Raji (cell line): ENCODE data around the gene MPP4.

Experiments used
- POLR2A ChIP-seq: IDR thresholded peaks from 2 replicates; pipeline ENCODE4 v1.6.1; 2011; ENCODE audit warnings: low read depth, low read length, control low read depth; ENCODE audit not compliant: insufficient read depth

Gene MPP4, protein sequence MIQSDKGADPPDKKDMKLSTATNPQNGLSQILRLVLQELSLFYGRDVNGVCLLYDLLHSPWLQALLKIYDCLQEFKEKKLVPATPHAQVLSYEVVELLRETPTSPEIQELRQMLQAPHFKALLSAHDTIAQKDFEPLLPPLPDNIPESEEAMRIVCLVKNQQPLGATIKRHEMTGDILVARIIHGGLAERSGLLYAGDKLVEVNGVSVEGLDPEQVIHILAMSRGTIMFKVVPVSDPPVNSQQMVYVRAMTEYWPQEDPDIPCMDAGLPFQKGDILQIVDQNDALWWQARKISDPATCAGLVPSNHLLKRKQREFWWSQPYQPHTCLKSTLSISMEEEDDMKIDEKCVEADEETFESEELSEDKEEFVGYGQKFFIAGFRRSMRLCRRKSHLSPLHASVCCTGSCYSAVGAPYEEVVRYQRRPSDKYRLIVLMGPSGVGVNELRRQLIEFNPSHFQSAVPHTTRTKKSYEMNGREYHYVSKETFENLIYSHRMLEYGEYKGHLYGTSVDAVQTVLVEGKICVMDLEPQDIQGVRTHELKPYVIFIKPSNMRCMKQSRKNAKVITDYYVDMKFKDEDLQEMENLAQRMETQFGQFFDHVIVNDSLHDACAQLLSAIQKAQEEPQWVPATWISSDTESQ

DNA sequence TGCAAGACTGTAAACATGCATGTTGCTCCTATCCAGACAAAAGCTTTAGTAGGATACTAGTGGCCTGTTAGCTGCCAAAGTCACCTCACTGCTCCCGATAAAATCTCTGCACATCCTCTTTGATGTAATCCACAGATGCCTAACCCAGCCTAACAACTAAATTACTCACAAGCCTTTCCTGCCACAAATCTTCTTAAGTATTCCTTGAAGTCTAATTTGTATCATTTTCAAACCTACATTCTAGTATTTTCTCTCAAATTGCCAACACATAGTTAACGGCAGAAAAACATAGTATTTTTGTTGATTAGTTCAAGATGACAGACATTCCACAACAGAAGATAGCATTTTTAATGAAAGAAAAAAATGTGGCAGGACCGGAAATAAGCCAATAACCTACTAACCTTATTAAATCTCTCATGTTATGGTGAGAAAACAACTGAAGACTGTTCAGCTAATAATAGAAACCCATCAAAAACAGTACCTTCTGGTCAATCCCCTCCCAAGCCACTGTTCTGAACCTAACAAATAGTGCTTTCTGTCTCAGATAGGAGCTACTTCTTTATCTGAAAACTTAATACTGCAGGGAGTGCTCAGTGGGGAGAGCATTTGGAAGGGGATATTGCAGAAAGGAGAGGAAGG lies at the start of gene MPP4:
MPP4 (minus strand) TSS at position 57 of the 639 bp plus-strand sequence. CDS start 4,690 bp downstream, outside the sequence.
- no peak for TF ChIP-seq POLR2A

DNA sequence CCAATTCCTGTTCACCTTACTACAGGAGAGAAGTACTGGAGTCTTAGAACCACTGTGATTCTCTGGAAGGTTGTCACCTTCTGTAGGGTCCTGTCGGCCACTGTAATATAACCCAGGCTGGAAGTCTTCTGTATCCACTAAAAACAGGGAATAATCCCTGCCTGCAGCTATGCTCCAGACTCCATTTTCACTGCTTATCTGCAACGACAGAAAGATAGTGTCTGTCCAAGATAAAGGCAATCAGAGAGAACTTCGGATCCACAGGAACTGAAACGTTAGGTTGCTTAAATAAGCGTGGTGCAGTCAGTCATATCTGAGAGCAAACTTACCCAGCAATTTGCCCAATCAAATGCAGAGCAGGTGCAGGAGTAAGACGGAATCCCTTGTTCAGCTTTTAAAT lies 48.1 kb upstream of the MPP4 start:
- no peak for TF ChIP-seq POLR2A

DNA sequence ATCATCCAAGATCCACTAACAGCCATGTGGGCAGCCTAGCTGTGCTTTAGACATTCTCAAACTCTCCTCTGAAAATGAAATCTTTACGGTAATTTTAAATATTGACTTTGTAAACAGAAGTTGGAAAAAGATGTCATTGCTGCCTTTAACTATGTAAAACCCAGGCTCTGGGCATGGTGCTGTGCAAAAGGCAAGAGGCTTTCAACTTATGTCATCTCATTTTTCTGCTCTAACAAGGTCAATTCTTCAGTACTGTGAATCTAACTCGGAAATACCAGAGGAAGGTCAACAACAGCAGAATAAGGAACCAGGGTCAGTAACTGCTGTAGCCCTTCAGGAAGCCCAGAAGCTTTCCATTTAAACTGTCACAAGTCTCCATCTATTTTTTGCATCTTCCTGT lies 37.0 kb upstream of the MPP4 start:
- TF ChIP-seq POLR2A = no peak

DNA sequence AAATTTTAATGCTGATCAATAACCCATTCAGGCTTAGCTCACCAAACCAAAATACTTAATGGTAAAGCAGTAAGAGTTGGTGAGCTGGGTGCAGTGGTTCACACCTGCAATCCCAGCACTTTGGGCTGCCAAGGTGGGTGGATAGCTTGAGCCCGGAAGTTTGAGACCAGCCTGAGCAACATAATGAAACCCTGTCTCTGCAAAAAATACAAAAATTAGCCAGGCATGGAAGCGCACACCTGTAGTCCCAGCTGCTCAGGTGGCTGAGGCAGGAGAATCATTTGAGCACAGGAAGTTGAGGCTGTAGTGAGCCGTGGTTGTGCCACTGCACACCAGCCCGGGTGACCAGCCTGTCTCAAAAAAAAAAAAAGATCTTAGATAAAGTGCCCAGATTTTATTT lies 35.7 kb upstream of the MPP4 start:
- TF ChIP-seq POLR2A = no peak

DNA sequence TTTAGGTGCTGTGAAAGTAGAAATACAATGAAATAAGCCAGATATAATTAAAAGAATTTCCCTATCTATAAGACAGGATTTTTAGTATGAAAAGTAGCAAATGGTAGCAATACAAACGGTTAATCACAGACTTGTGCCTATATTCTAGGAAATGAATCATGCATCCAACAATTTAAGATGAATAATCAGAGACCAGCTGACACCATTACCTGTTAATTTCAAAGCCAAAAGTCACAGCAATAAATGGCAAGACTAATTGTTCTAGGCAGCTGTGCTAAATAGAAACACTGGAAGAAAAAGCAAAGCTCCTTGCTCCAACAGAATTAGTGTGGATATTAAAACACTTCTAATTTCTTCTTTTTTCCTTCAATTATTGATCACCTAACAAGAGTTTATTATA lies 35.1 kb upstream of the MPP4 start:
- TF ChIP-seq POLR2A = no peak

DNA sequence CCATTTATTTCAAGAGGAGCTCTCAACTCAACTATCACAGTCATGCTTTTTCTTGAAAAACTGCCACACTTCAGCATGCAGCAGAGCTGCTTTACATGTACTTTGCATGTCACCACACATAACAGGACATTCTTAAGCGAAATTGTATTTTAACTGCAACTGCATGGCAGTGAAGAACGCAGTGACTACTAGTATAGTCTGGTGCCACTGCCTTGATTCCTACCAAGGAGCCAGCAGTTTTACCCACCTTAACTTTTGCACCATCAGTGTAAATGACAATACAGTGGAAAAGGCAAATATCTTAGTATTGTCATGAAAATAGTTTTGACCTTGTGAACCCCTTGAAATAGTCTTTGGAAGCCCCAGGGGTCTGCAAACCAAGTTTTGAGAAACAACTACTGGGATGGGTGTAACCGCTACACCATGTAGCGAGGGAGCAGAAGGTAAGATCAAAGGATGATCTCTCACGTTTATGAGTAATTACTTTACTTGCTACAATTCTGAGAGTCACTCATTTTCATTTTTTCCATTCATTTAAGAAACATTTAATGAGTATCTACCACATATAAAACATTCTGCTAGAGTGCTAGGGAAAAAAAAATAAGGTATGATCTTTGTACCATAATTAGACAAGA lies 32.3 kb upstream of the MPP4 start:
- no peak for TF ChIP-seq POLR2A

DNA sequence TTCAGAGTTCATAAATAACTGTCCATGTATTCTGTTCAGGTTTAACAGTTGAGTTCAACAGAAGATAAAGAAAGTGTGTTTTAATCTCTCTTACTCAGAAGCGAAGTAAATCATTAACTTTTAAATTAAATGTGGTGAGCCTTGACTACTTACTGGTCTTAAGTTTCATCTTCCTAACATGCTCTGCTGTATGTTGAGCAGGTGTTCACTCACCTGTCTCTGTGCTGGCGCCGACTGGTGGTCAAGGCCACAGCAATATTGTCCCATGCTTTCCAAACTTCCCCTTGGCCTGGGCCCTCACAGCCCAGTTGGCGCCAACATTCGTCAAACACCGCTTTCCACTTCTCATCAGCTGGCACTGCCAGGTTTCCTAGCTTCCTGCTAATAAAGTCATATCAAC lies 17.0 kb upstream of the MPP4 start:
- TF ChIP-seq POLR2A = no peak

DNA sequence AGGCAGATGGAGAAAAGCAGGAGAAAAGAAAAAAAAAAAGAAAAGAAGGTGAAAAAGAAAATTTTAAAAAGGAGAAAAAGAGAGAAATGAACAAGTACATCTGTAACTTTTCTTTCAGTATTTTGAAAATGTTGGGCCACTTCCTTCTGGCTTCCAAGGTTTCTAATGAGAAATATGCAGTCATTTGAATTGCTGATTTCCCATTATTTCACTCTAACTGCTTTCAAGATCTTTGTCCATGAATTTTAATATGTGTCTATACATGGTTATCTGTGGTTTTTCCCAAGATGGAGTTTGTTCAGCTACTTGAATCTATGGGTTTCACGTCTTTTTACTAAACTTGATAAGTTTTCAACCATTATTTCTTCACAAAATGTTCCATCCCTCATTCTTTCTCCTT lies 14.3 kb upstream of the MPP4 start:
- no peak for TF ChIP-seq POLR2A

DNA sequence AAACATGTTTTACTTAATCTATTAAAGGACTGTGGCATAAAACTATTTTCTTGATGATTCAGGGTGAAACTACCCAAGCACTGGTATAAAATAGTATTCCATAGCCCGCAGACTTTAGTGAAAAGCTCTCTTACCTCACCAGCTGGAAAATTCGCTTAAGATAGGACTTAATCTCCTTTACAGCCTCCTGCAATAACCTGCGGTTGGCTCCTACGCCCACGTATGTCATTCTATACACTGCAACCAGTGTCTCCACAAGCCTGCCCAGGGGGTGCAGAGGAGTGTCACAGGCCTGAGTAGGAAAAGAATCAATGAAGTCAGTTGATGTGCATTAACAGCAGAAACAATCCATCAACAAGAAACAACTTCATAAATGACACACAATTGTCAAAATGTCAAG lies 11.3 kb upstream of the MPP4 start:
- no peak for TF ChIP-seq POLR2A

DNA sequence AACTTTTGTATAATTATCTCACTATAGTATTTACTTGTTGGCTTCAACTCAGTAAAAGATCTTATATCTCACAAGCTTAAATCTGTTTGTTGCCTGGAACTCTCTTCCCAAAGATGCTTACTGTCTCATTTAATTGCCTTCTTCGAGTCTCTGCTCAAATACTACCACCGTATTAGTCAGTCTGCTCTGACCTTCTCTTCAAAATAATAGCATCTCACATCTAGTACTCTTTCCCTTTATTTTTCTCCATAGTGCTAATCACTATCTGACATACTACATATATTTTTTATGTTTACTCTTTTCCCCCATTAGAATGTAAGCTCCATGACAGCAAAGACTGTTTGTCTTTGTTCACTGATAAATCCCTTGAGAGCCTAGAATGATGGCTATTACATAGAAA lies 10.6 kb upstream of the MPP4 start:
- TF ChIP-seq POLR2A = no peak

DNA sequence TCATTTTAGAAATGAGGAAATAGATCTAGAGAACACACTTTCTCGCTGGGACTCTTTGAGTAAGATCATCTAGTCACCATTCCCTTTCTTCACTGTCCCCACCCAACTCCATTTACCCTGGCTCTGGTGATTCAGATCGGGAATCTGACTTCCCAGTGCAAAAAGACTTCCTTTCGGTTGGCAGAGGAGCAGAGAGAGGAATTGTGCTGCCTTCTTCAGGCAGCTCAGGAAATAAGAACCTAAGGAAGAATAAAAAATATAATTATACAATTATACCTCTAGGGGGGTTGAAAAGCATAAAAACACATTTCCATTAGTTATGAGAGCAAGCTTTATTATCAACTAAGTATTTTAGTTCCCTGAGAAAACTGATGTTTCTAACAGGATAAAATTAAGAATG lies 9.3 kb upstream of the MPP4 start:
- TF ChIP-seq POLR2A = no peak

DNA sequence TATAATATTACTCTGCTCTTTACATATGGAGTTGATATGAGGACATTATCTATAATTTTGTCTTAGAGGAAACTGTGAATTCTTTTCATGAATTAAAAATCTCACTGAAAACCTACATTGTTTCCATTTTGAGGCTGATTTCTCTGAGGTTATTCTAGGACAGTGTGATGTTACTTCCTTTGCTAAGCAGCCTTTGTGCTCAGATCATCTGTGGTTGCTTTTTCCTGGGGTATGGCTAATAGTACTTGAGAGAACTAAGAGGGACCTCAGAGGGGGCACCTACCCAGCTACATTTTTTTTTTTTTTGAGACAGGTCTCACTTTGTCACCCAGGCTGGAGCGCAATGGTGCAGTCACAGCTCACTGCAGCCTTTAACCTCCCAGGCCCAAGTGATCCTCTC lies 8.7 kb upstream of the MPP4 start:
- no peak for TF ChIP-seq POLR2A

DNA sequence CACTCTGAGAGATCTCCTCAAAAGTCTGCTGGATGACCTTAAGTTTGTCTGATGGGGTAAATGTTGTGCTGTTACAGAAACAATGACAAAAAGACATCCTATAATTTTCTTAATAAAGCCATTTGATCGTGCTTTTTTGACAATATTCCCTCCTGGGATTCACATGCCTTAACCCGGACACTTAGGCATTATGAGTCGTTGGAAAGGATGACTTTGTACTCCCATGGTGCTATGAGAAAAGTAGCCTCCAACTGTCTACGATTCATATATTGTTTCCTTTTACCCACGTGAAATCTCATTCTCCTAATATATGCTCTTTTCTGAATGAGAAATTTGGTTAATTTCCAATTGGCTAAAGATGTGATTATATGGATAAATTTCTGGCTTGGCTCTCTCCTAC lies 6.1 kb upstream of the MPP4 start:
- TF ChIP-seq POLR2A = no peak

DNA sequence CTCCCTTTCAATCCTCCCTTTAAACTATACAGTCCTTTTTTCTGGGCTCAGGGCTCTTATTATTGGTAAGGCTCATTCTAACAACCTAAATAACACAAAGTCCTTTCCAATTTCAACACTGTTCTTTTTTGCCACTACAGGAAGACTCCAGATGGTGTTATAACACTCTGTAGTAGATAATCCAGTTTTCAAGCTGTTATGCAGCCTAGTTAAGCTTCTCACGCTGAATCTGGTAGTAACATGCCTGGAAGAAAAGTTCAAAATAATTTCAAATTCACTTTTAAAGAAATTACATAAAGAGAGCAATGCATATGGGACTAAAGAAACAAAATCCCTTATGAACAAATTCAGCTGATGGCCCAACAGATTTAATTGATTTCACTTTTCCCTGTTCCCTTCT lies 3.2 kb upstream of the MPP4 start:
- TF ChIP-seq POLR2A = no peak

DNA sequence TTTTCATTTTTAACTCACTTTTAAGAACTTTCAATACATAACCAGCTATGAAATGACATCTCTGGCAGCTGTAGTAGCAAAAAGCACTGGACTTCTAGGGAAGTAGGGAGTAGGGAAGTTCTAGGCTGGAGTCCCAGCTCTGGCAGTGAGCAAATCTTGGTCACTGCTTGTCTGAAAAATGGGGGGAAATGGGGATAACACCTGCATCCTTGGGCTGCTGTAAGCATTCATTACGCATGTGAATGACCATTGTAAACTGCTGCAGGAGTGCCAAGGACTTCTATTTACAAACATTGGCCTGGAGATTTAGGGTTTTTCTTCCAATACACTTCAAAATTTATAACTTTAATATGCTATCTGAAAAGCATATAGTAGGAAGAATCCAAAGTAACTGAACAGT lies 972 bp upstream of the MPP4 start:
- no peak for TF ChIP-seq POLR2A

DNA sequence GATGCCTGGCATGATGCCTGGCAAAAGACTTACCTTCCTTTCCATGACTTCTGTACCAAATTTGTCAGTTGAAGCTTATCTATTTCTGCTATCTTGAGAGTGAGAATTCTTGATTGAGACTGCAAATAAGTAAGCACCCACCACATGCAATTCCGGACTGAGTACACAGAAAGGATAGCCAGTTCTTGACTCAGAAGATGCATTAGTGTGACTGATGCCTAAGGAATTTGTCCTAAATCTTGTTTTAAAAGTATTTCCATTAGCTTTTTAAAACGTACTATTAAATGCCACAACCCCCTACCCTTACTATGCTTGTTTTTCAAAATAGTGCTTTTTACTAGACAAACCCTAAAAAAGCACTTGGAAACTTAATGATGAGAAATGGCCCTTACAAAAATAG lies 545 bp downstream of the MPP4 start:
- no peak for TF ChIP-seq POLR2A

DNA sequence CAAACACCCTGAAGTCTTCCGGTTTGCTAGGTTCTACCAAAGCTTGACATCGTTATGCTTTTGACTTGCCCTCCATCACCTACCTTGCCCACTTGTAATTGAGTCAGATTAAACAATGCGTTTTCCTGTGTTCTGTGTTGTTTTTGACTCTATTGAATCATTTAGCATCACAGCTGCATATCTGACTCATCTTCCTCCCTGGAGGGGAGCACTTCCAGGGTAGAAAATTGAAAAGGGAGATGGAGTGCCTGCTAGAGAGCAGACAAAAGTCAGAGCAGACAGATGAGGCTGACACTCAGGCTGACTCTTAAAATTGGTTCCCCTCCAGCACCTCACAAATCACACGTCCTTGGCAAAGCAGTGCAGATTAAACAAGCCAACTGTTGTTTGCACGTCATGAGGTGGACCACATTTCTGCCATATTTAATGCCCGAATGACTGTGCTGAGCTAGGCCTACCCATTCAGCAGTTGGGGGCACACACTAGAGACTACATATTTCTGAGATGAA lies 2.2 kb downstream of the MPP4 start:
- TF ChIP-seq POLR2A = no peak
